Panc1 (cell line): Measurements from ENCODE around the gene EMILIN3. TPM values are rescaled to one million over a fixed set of nuclear protein-coding genes. Genes with fewer than 3 reads are reported as not detected.

Experiments
- ATAC-seq: fragments of 200-7000 bp; cut with Tn5 transposase; 2 replicates; pipeline ENCODE4 v1.9.1; 2020; ENCODE audit warnings: mild to moderate bottlenecking, moderate library complexity
- BruUV-seq: library from RNA; stranded (reverse); fragments of 400-500 nt; replicated peaks from 2 replicates; lab custom pipeline; 2021; lab: Mats Ljungman, UMichigan
- CTCF ChIA-PET: fragments of 300-600 bp; sonication (Branson Sonifier 250); formaldehyde crosslinking; loops from one replicate; lab custom pipeline; 2022; ENCODE audit warnings: antibody characterized with exemption; lab: Charles Lee
- POLR2A ChIA-PET: fragments of 300-600 bp; sonication (Branson Sonifier 250); formaldehyde crosslinking; loops from one replicate; lab custom pipeline; 2022; ENCODE audit warnings: antibody characterized with exemption; lab: Charles Lee
- DNase-seq: peaks from one replicate; pipeline ENCODE4 v3.0.0-alpha.2; 2010; ENCODE audit warnings: low read depth, low spot score
- H3K27ac ChIP-seq: 2 replicates; pipeline ENCODE4 v1.5.1; 2011; ENCODE audit warnings: mild to moderate bottlenecking, low read length, inconsistent platforms
- H3K27me3 ChIP-seq: fragments of 200-500 bp; sonication (Bioruptor generic); 2 replicates; pipeline ENCODE4 v1.6.0; 2014; ENCODE audit warnings: low read length, inconsistent platforms; ENCODE audit not compliant: control insufficient read depth, insufficient read depth
- H3K36me3 ChIP-seq: fragments of 200-500 bp; sonication (Bioruptor generic); 2 replicates; pipeline ENCODE4 v1.5.1; 2014; ENCODE audit warnings: inconsistent platforms, mild to moderate bottlenecking, low read length, moderate library complexity; ENCODE audit not compliant: control insufficient read depth, insufficient read depth
- H3K4me1 ChIP-seq: 2 replicates; pipeline ENCODE4 v1.5.1; 2011; ENCODE audit warnings: inconsistent platforms, mild to moderate bottlenecking, low read length, moderate library complexity; ENCODE audit not compliant: control insufficient read depth, insufficient read depth
- H3K4me3 ChIP-seq, 2 experiments: 2 replicates each; pipeline ENCODE4 v1.5.1; 2011 to 2012; ENCODE audit warnings: low read depth in 2 of 2, low read length in 2 of 2, mild to moderate bottlenecking in 2 of 2, inconsistent platforms in 1 of 2, moderate library complexity in 1 of 2
- H3K9me3 ChIP-seq: fragments of 200-500 bp; sonication (Bioruptor generic); 2 replicates; pipeline ENCODE4 v1.5.1; 2014; ENCODE audit warnings: low read depth, mild to moderate bottlenecking, inconsistent platforms, low read length, moderate library complexity; ENCODE audit not compliant: control insufficient read depth, insufficient read depth
- POLR2AphosphoS5 ChIP-seq: IDR thresholded peaks from 2 replicates; pipeline ENCODE4 v1.6.1; 2012; ENCODE audit warnings: mild to moderate bottlenecking, low read depth, low read length, moderate library complexity
- REST ChIP-seq, 2 experiments: IDR thresholded peaks; 2 replicates each; pipeline ENCODE4 v1.6.1; 2011 to 2012; ENCODE audit warnings: low read depth in 2 of 2, control low read depth in 1 of 2, low read length in 1 of 2, mild to moderate bottlenecking in 1 of 2, moderate library complexity in 1 of 2; ENCODE audit not compliant: insufficient read depth in 1 of 2
- SIN3A ChIP-seq: IDR thresholded peaks from 2 replicates; pipeline ENCODE4 v1.6.1; 2012; ENCODE audit warnings: low read depth, mild to moderate bottlenecking, low read length, moderate library complexity, borderline replicate concordance; ENCODE audit not compliant: insufficient read depth
- TCF7L2 ChIP-seq: IDR thresholded peaks from 2 replicates; pipeline ENCODE4 v1.6.1; 2011; ENCODE audit warnings: mild to moderate bottlenecking, low read depth, low read length, inconsistent platforms
- in situ Hi-C: cut with HindIII; loops from 2 replicates; pipeline ENCODE4 v1.10.0; 2016; ENCODE audit warnings: low sequenced_read_pairs, low pct_unique_long_range_greater_than_20kb
- intact Hi-C: fragments of 100-400 bp; cut with micrococcal nuclease; formaldehyde crosslinking; loops from one replicate; pipeline ENCODE4 v1.10.0; 2022; ENCODE audit not compliant: unreplicated experiment
- total RNA-seq: library from RNA; stranded (reverse); gene quantifications from one replicate; pipeline ENCODE4 v1.2.1, GENCODE V29; 2021; ENCODE audit not compliant: unreplicated experiment
- TF ChIP-seq, protein P1 (sequence below): fragments of 450-650 bp; IDR thresholded peaks from 2 replicates; pipeline ENCODE4 v1.5.1; 2017; ENCODE audit warnings: mild to moderate bottlenecking

The EMILIN3 gene
- total RNA-seq, 1 experiment from 2014 or later = 0.54 TPM

GRCh38 chr20:41361757-41362747 is 4.6 kb downstream of the EMILIN3 start:
- TF ChIP-seq, protein P1, sequence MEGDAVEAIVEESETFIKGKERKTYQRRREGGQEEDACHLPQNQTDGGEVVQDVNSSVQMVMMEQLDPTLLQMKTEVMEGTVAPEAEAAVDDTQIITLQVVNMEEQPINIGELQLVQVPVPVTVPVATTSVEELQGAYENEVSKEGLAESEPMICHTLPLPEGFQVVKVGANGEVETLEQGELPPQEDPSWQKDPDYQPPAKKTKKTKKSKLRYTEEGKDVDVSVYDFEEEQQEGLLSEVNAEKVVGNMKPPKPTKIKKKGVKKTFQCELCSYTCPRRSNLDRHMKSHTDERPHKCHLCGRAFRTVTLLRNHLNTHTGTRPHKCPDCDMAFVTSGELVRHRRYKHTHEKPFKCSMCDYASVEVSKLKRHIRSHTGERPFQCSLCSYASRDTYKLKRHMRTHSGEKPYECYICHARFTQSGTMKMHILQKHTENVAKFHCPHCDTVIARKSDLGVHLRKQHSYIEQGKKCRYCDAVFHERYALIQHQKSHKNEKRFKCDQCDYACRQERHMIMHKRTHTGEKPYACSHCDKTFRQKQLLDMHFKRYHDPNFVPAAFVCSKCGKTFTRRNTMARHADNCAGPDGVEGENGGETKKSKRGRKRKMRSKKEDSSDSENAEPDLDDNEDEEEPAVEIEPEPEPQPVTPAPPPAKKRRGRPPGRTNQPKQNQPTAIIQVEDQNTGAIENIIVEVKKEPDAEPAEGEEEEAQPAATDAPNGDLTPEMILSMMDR = no peak
- TF ChIP-seq TCF7L2 (no peak), POLR2AphosphoS5 (no peak), SIN3A (no peak), REST (IDR thresholded peaks at IDR 0.05; ENCODE audit: insufficient read depth in 1 of 2, low read depth in 2 of 2, low read length in 1 of 2) (no peak)
- ChIA-PET CTCF (no interaction called here), POLR2A (no interaction called here)
- Histone ChIP-seq H3K27ac (no peak overlapping the region), H3K36me3 (no peaks in the 10 kb centered on the region), H3K4me1 (no peaks in the 10 kb centered on the region), H3K4me3 (no peak overlapping the region), H3K27me3 (no peaks in the 10 kb centered on the region; the same call in 1 of the 2 replicates), H3K9me3 (no peaks in the 10 kb centered on the region)
- intact Hi-C loops (no loop called here), in situ Hi-C loops (no loop called here)
- no TSS peak for BruUV-seq
- ATAC-seq (no peak; the same call in 1 of the 2 replicates), DNase-seq (no peak)

- no peak overlapping the region for H3K4me3 ChIP-seq
- BruUV-seq = no TSS peak
- no peak overlapping the region for H3K27ac ChIP-seq
- ChIA-PET POLR2A (no interaction called here), CTCF (no interaction called here)
- in situ Hi-C loops (no loop called here), intact Hi-C loops (no loop called here)
- ATAC-seq = peak; percentile 18; the same call in 1 of the 2 replicates
- H3K9me3 ChIP-seq = no peaks in the 10 kb centered on the region
- H3K36me3 ChIP-seq = no peaks in the 10 kb centered on the region
- no peaks in the 10 kb centered on the region for H3K4me1 ChIP-seq
- no peak for DNase-seq
- TF ChIP-seq REST (IDR thresholded peaks at IDR 0.05; ENCODE audit: insufficient read depth in 1 of 2, low read depth in 2 of 2, low read length in 1 of 2) = no peak
- TF ChIP-seq POLR2AphosphoS5 = no peak
- TF ChIP-seq TCF7L2 = no peak
- TF ChIP-seq, protein P1 = no peak
- no peak for TF ChIP-seq SIN3A
- no peaks in the 10 kb centered on the region; the same call in 1 of the 2 replicates for H3K27me3 ChIP-seq
Observed at GRCh38 chr20:41360831-41361756, 5.5 kb downstream of the EMILIN3 start.
